OCI-LY1 (cell line): ENCODE measurements around the gene TSTD1.
A peak's percentile ranks its signal among the peaks of the same experiment; 100 is the strongest.
"Not testable (repeated sequence)": the region's sequence is repeated elsewhere in the genome, so short reads cannot be mapped to it uniquely, and the experiment has no call there.

Experiments used
- H2AFZ ChIP-seq: fragments of 200-600 bp; sonication (generic), shearing (Covaris generic); 2 replicates; pipeline ENCODE4 v1.6.0; 2014; ENCODE audit warnings: antibody characterized with exemption, mild to moderate bottlenecking, low read length
- H3F3A ChIP-seq: fragments of 200-600 bp; sonication (generic), shearing (Covaris generic); 2 replicates; pipeline ENCODE4 v1.6.0; 2014; ENCODE audit warnings: mild to moderate bottlenecking, antibody characterized with exemption, low read length, moderate library complexity; ENCODE audit not compliant: insufficient read depth
- H3K27ac ChIP-seq: fragments of 200-600 bp; sonication (generic); 2 replicates; pipeline ENCODE4 v1.5.1; 2014; ENCODE audit warnings: low read length, mixed run types, mild to moderate bottlenecking, low read depth; ENCODE audit not compliant: poor library complexity, severe bottlenecking
- H3K27me3 ChIP-seq: fragments of 200-600 bp; sonication (generic); 2 replicates; pipeline ENCODE4 v1.6.0; 2014; ENCODE audit warnings: antibody characterized with exemption, mild to moderate bottlenecking, low read length, moderate library complexity; ENCODE audit not compliant: insufficient read depth
- H3K36me3 ChIP-seq: fragments of 200-600 bp; sonication (generic); 2 replicates; pipeline ENCODE4 v1.6.1; 2014; ENCODE audit warnings: mild to moderate bottlenecking, antibody characterized with exemption, low read length, moderate library complexity, mixed read lengths; ENCODE audit not compliant: insufficient read depth
- H3K4me1 ChIP-seq: fragments of 200-600 bp; sonication (generic); 2 replicates; pipeline ENCODE4 v1.5.1; 2014; ENCODE audit warnings: mild to moderate bottlenecking, low read length, moderate library complexity; ENCODE audit not compliant: insufficient read depth, severe bottlenecking
- H3K4me2 ChIP-seq: fragments of 200-600 bp; sonication (generic), shearing (Covaris generic); 2 replicates; pipeline ENCODE4 v1.6.1; 2014; ENCODE audit warnings: low read length
- H3K4me3 ChIP-seq: fragments of 200-600 bp; sonication (generic); 2 replicates; pipeline ENCODE4 v1.5.1; 2014; ENCODE audit warnings: low read length, low read depth, mild to moderate bottlenecking, mixed read lengths; ENCODE audit not compliant: poor library complexity, severe bottlenecking
- H3K79me2 ChIP-seq: fragments of 200-600 bp; shearing (Covaris generic); 2 replicates; pipeline ENCODE4 v1.6.1; 2016; ENCODE audit warnings: mixed run types, low read length, mixed read lengths; ENCODE audit not compliant: insufficient read depth
- H3K9ac ChIP-seq: fragments of 200-600 bp; sonication (generic), shearing (Covaris generic); 2 replicates; pipeline ENCODE4 v1.6.1; 2014; ENCODE audit warnings: mild to moderate bottlenecking, low read length, mixed read lengths
- H3K9me2 ChIP-seq: fragments of 200-600 bp; sonication (generic), shearing (Covaris generic); 2 replicates; pipeline ENCODE4 v1.6.1; 2014; ENCODE audit warnings: low read depth, mild to moderate bottlenecking, low read length, mixed read lengths
- H3K9me3 ChIP-seq: fragments of 200-600 bp; shearing (Covaris generic); 2 replicates; pipeline ENCODE4 v1.6.1; 2014; ENCODE audit warnings: low read length, mixed read lengths
- H4K20me1 ChIP-seq: fragments of 200-600 bp; sonication (generic), shearing (Covaris generic); 2 replicates; pipeline ENCODE4 v1.6.0; 2016; ENCODE audit warnings: mild to moderate bottlenecking, low read length; ENCODE audit not compliant: insufficient read depth
- EZH2 ChIP-seq: fragments of 200-600 bp; sonication (generic), shearing (Covaris generic); IDR thresholded peaks from 2 replicates; pipeline ENCODE4 v1.8.0; 2017; ENCODE audit warnings: borderline replicate concordance, mixed run types, mild to moderate bottlenecking, antibody characterized with exemption, low read length, moderate library complexity, mixed read lengths
- TF ChIP-seq, protein P1 (sequence below): fragments of 200-600 bp; sonication (generic), shearing (Covaris generic); IDR thresholded peaks from 2 replicates; pipeline ENCODE4 v1.5.1; 2017; ENCODE audit warnings: mild to moderate bottlenecking, antibody characterized with exemption, low read length, moderate library complexity, mixed read lengths

TSTD1 gene

DNA sequence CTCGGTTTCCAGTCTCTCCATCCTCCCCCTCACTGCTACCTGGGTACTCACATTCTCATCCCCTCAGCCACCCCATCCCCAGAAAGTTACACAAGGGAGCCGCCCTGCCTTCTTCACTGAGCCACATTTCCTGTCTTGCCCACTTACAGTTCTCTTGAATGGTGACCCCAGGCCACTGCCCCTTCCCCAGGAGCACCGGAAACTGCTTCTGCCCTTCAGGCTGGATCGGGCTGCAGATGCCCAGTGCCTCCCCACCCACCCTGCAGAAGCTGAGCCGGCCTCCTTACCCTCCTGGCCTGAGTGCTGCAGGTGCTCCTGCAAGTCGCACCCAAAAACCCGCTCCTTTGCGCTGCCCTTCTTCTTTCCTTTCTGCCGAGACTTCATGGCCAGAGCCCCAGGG lies 30.5 kb upstream of the TSTD1 start:
- Histone ChIP-seq H3K9ac (peak overlapping the region; percentile 95), H3F3A (no peaks in the 10 kb centered on the region), H3K4me1 (peaks cover 29% of the 10 kb centered on the region), H4K20me1 (no peaks in the 10 kb centered on the region), H3K27me3 (no peaks in the 10 kb centered on the region), H2AFZ (no peak overlapping the region), H3K9me3 (peaks cover 3% of the 10 kb centered on the region; the same call in 1 of the 2 replicates), H3K27ac (peak overlapping the region; percentile 85), H3K4me3 (peak overlapping the region; percentile 83), H3K4me2 (peak overlapping the region; percentile 88), H3K36me3 (peaks cover 5% of the 10 kb centered on the region; the same call in 1 of the 2 replicates), H3K79me2 (0 out of 2 replicates have a peak, but pooled peaks cover 16% of the 10 kb centered on the region), H3K9me2 (no peaks in the 10 kb centered on the region)
- TF ChIP-seq EZH2 = no peak
- TF ChIP-seq, protein P1, sequence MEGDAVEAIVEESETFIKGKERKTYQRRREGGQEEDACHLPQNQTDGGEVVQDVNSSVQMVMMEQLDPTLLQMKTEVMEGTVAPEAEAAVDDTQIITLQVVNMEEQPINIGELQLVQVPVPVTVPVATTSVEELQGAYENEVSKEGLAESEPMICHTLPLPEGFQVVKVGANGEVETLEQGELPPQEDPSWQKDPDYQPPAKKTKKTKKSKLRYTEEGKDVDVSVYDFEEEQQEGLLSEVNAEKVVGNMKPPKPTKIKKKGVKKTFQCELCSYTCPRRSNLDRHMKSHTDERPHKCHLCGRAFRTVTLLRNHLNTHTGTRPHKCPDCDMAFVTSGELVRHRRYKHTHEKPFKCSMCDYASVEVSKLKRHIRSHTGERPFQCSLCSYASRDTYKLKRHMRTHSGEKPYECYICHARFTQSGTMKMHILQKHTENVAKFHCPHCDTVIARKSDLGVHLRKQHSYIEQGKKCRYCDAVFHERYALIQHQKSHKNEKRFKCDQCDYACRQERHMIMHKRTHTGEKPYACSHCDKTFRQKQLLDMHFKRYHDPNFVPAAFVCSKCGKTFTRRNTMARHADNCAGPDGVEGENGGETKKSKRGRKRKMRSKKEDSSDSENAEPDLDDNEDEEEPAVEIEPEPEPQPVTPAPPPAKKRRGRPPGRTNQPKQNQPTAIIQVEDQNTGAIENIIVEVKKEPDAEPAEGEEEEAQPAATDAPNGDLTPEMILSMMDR = no peak

DNA sequence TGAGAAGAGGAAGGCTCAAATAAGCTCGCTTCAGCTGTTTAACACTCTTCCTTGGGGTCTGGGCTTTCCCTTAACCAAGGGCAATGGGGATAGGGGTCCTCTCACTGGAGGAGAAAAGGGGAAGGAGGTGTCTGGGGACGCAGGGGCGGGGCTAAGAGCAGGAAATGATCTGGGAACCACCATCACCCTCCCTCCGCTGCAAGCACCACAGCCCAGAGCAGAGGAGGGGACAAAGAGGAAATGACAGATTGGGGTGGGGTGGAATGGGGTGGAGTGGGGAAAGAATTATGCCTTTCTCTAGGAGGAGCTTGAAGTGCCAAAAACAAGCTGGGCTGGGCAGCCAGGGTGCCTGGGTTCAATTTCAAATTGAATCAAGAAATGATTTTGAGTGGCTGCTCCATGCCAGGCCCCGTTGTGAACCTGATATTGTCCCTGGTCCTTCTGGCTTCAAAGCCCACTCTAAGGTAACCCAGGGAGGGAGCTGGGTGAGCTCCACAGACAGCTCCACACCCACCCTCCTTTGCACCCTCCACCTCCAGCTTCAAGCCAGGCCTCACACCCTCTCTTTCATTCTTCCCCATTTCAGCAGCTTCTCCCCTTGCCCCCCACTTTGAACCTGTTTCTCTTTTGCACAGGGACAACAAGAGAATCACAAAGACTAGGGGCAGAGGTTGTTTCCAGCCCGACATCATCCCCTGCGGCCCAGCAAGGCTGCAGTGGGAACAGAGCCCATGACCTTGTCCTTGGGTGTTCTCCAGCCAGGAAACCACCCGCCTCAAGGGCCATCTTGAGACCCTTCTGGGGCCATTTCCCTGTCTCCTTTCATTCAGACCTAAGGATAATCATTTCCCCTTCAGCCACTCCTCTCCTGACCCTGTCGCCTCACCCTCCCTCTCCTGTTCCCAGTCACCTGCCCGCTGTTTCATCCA lies 29.8 kb upstream of the TSTD1 start:
- H3K4me3 ChIP-seq = peak overlapping the region; percentile 83
- H4K20me1 ChIP-seq = no peaks in the 10 kb centered on the region
- peaks cover 29% of the 10 kb centered on the region for H3K4me1 ChIP-seq
- no peak overlapping the region for H2AFZ ChIP-seq
- peaks cover 3% of the 10 kb centered on the region; the same call in 1 of the 2 replicates for H3K9me3 ChIP-seq
- H3K79me2 ChIP-seq = 0 out of 2 replicates have a peak, but pooled peaks cover 16% of the 10 kb centered on the region
- no peaks in the 10 kb centered on the region for H3F3A ChIP-seq
- H3K27ac ChIP-seq = peak overlapping the region; percentile 85
- peaks cover 5% of the 10 kb centered on the region; the same call in 1 of the 2 replicates for H3K36me3 ChIP-seq
- H3K9me2 ChIP-seq = no peaks in the 10 kb centered on the region
- TF ChIP-seq, protein P1 = no peak
- TF ChIP-seq EZH2 = no peak
- H3K27me3 ChIP-seq = no peaks in the 10 kb centered on the region
- H3K9ac ChIP-seq = peak overlapping the region; percentile 95
- peak overlapping the region; percentile 88 for H3K4me2 ChIP-seq

DNA sequence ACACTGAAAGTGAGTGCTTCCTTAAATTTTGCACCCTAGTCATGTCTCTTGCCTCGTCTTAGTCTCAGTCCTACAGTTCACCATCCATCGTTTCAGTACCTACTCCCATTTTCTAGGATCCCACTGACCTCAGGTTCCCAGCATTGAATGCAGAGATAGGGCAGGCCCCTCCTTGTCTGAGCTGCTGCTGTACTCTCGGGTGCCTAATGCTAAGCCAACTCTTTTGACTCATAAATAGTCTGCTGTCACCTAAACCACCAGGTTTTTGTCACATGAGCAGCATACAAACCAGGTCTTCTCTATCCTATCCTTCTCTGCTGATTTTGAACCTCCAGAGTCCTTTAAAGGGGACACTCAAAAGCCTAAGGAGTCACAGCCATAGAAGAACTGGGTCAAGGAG lies 27.9 kb upstream of the TSTD1 start:
- H2AFZ ChIP-seq = no peak overlapping the region
- H3K79me2 ChIP-seq = 0 out of 2 replicates have a peak, but pooled peaks cover 16% of the 10 kb centered on the region
- peaks cover 29% of the 10 kb centered on the region for H3K4me1 ChIP-seq
- H3K9me3 ChIP-seq = peaks cover 3% of the 10 kb centered on the region; the same call in 1 of the 2 replicates
- TF ChIP-seq EZH2 = no peak
- TF ChIP-seq, protein P1 = no peak
- H4K20me1 ChIP-seq = no peaks in the 10 kb centered on the region
- no peaks in the 10 kb centered on the region for H3K27me3 ChIP-seq
- no peaks in the 10 kb centered on the region for H3K9me2 ChIP-seq
- H3K4me2 ChIP-seq = peak overlapping the region; percentile 88
- peak overlapping the region; percentile 49 for H3K27ac ChIP-seq
- H3K4me3 ChIP-seq = no peak overlapping the region
- no peaks in the 10 kb centered on the region for H3F3A ChIP-seq
- peaks cover 12% of the 10 kb centered on the region; the same call in 1 of the 2 replicates for H3K36me3 ChIP-seq
- H3K9ac ChIP-seq = no peak overlapping the region

DNA sequence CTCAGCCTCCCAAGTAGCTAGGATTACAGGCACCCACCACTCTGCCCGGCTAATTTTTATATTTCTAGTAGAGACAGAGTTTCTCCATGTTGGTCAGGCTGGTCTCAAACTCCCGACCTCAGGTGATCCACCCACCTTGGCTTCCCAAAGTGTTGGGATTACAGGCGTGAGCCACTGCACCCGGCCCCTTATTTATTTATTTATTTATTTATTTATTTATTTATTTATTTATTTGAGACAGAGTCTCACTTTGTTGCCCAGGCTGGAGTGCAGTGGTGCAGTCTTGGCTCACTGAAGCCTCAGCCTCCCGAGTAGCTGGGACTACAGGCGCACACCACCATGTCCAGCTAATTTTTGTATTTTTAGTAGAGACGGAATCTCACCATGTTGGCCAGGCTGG lies 26.9 kb upstream of the TSTD1 start:
- H3K9me2 ChIP-seq, H3F3A ChIP-seq, H4K20me1 ChIP-seq, H3K27me3 ChIP-seq, H3K4me2 ChIP-seq, H3K27ac ChIP-seq, H3K9me3 ChIP-seq, H2AFZ ChIP-seq, H3K9ac ChIP-seq, H3K4me3 ChIP-seq: not testable (repeated sequence)
- peaks cover 29% of the 10 kb centered on the region for H3K4me1 ChIP-seq
- H3K36me3 ChIP-seq = peaks cover 12% of the 10 kb centered on the region; the same call in 1 of the 2 replicates
- H3K79me2 ChIP-seq = 0 out of 2 replicates have a peak, but pooled peaks cover 16% of the 10 kb centered on the region

DNA sequence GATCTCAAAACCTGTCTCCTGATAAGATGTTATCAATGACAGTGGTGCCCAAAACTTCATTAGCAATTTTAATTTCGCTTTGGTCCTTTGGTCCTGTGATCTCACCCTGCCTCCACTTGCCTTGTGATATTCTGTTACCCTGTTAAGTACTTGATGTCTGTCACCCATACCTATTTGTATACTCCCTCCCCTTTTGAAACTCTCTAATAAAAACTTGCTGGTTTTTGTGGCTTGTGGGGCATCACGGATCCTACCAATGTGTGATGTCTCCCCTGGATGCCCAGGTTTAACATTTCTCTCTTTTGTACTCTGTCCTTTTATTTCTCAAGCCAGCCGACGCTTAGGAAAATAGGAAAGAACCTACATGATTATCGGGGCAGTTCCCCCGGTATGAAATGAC lies 25.2 kb upstream of the TSTD1 start:
- not testable (repeated sequence) for H3K27me3 ChIP-seq, H3K4me3 ChIP-seq, H3K9ac ChIP-seq, H3K27ac ChIP-seq, H3K4me2 ChIP-seq, H3K9me3 ChIP-seq, H4K20me1 ChIP-seq, H2AFZ ChIP-seq, H3K9me2 ChIP-seq, H3F3A ChIP-seq
- peaks cover 24% of the 10 kb centered on the region for H3K4me1 ChIP-seq
- 0 out of 2 replicates have a peak, but pooled peaks cover 13% of the 10 kb centered on the region for H3K79me2 ChIP-seq
- peaks cover 22% of the 10 kb centered on the region for H3K36me3 ChIP-seq
